22Rv1 (cell line): ENCODE measurements around the gene KIZ.

Experiments
- H3K27ac ChIP-seq: fragments of 450-650 bp; 2 replicates; pipeline ENCODE4 v1.5.1; 2017
- CTCF ChIP-seq: fragments of 450-650 bp; IDR thresholded peaks from 2 replicates; pipeline ENCODE4 v1.5.1; 2017; ENCODE audit warnings: mild to moderate bottlenecking
- ZFX ChIP-seq: fragments of 450-650 bp; IDR thresholded peaks from 2 replicates; pipeline ENCODE4 v1.6.1; 2017; ENCODE audit warnings: antibody characterized with exemption, borderline replicate concordance

Gene KIZ

GRCh38 chr20:21214431-21214830 lies 88.5 kb downstream of the KIZ start:
- TF ChIP-seq CTCF (no peak), ZFX (no peak)
- H3K27ac ChIP-seq: no peak overlapping the region

- no peak overlapping the region for H3K27ac ChIP-seq
- no peak for TF ChIP-seq CTCF
- no peak for TF ChIP-seq ZFX
Measured at GRCh38 chr20:21219686-21220085, 93.8 kb downstream of the KIZ start.

GRCh38 chr20:21224217-21224616 lies 98.3 kb downstream of the KIZ start:
- no peak overlapping the region for H3K27ac ChIP-seq
- no peak for TF ChIP-seq CTCF
- no peak for TF ChIP-seq ZFX

GRCh38 chr20:21225215-21225947 lies 99.5 kb downstream of the KIZ start:
- TF ChIP-seq ZFX (no peak), CTCF (no peak)
- no peak overlapping the region for H3K27ac ChIP-seq

GRCh38 chr20:21228511-21228910 lies 102.6 kb downstream of the KIZ start:
- no peak overlapping the region for H3K27ac ChIP-seq

GRCh38 chr20:21229163-21229562 lies 103.3 kb downstream of the KIZ start:
- TF ChIP-seq CTCF (no peak), ZFX (no peak)
- H3K27ac ChIP-seq: no peak overlapping the region

More at GRCh38 chr20:21228511-21228910, 102.6 kb downstream of the KIZ start:
- no peak for TF ChIP-seq CTCF
- no peak for TF ChIP-seq ZFX

GRCh38 chr20:21230220-21230619 lies 104.3 kb downstream of the KIZ start:
- no peak overlapping the region for H3K27ac ChIP-seq
- no peak for TF ChIP-seq ZFX
- no peak for TF ChIP-seq CTCF
